Suprapubic skin (tissue), 4 donors: ENCODE results near the gene NDUFS2. TPM values are rescaled to one million over a fixed set of nuclear protein-coding genes. Genes with fewer than 3 reads are reported as not detected.
"Not testable (repeated sequence)": the region's sequence is repeated elsewhere in the genome, so short reads cannot be mapped to it uniquely, and the experiment has no call there.

Experiments used
- DNase-seq, 2 donors: peaks; one replicate each; pipeline ENCODE4 v3.0.0-alpha.2; 2019; ENCODE audit warnings: low spot score in 2 of 2
- H3K27ac ChIP-seq: fragments of 200-600 bp; sonication (generic); one replicate; pipeline ENCODE4 v1.5.1; 2019
- H3K27me3 ChIP-seq: fragments of 200-600 bp; sonication (generic); one replicate; pipeline ENCODE4 v1.5.1; 2019
- H3K36me3 ChIP-seq: fragments of 200-600 bp; sonication (generic); one replicate; pipeline ENCODE4 v1.5.1; 2019
- H3K4me1 ChIP-seq: fragments of 200-600 bp; sonication (generic); one replicate; pipeline ENCODE4 v1.5.1; 2019
- H3K4me3 ChIP-seq: fragments of 200-600 bp; sonication (generic); one replicate; pipeline ENCODE4 v1.5.1; 2019; ENCODE audit warnings: mild to moderate bottlenecking
- H3K9me3 ChIP-seq: fragments of 200-600 bp; sonication (generic); one replicate; pipeline ENCODE4 v1.5.1; 2019
- EP300 ChIP-seq: sonication (generic); formaldehyde crosslinking; IDR thresholded peaks from one replicate; pipeline ENCODE4 v1.6.1; 2017; ENCODE audit warnings: antibody characterized with exemption
- POLR2A ChIP-seq, 2 donors: fragments of 450-650 bp; IDR thresholded peaks; one replicate each; pipeline ENCODE4 v1.6.1; 2017; ENCODE audit warnings: antibody characterized with exemption in 2 of 2, mild to moderate bottlenecking in 2 of 2, moderate library complexity in 2 of 2
- POLR2AphosphoS5 ChIP-seq, 3 donors: sonication (generic); formaldehyde crosslinking; IDR thresholded peaks; one replicate each; pipeline ENCODE4 v1.6.1; 2017; ENCODE audit warnings: antibody characterized with exemption in 3 of 3
- WGBS: methylation state at CpG from one replicate; pipeline ENCODE4 v1.1.5; 2018; 5-methylcytosine and 5-hydroxymethylcytosine counted together
- total RNA-seq, 4 donors: library from RNA; depleted of rRNA; stranded (reverse); fragments of >200 nt; gene quantifications; one replicate each; pipeline ENCODE4 v1.1.0, GENCODE V29; 2016
- TF ChIP-seq, protein P1 (sequence below), 2 donors: fragments of 200-600 bp in 1 of 2; fragments of 450-650 bp in 1 of 2; sonication (generic) in 1 of 2; IDR thresholded peaks; one replicate each; pipeline ENCODE4 v1.5.1; 2016 to 2019; ENCODE audit warnings: antibody characterized with exemption in 2 of 2, mild to moderate bottlenecking in 1 of 2, moderate library complexity in 1 of 2

NDUFS2 gene
- total RNA-seq, 4 donors from 2014 or later: 99.1 to 132 (median 112) TPM

DNA sequence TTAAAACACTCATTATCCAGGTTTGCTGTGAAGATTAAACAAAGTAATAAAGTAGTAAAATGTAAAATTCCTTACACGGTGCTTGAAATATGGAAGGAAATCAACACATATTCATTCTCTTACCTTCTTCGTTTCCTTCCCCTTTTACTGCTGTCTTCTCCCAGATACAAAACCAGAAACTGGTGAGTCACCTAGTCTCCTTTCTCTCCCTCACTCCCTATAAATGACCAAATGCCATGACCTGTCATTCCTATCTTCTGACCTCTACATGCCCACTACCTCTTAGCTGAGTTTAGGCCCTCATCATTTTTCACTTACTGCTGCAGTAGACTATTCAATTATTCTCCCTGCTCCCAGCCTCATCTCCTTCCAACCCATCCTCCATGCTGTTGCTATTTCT is 40.1 kb downstream of the NDUFS2 start:
- Histone ChIP-seq H3K4me1 (peaks cover 3% of the 10 kb centered on the region), H3K27ac (no peak overlapping the region), H3K9me3 (no peaks in the 10 kb centered on the region), H3K36me3 (no peaks in the 10 kb centered on the region), H3K27me3 (no peaks in the 10 kb centered on the region), H3K4me3 (no peak overlapping the region)
- 85% methylated on average over 2 of the region's 2 CpGs for WGBS
- DNase-seq: no peak
- TF ChIP-seq, protein P1, sequence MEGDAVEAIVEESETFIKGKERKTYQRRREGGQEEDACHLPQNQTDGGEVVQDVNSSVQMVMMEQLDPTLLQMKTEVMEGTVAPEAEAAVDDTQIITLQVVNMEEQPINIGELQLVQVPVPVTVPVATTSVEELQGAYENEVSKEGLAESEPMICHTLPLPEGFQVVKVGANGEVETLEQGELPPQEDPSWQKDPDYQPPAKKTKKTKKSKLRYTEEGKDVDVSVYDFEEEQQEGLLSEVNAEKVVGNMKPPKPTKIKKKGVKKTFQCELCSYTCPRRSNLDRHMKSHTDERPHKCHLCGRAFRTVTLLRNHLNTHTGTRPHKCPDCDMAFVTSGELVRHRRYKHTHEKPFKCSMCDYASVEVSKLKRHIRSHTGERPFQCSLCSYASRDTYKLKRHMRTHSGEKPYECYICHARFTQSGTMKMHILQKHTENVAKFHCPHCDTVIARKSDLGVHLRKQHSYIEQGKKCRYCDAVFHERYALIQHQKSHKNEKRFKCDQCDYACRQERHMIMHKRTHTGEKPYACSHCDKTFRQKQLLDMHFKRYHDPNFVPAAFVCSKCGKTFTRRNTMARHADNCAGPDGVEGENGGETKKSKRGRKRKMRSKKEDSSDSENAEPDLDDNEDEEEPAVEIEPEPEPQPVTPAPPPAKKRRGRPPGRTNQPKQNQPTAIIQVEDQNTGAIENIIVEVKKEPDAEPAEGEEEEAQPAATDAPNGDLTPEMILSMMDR (IDR thresholded peaks at IDR 0.05): no peak
- TF ChIP-seq EP300: no peak
- no peak for TF ChIP-seq POLR2AphosphoS5 (IDR thresholded peaks at IDR 0.05)
- no peak for TF ChIP-seq POLR2A (IDR thresholded peaks at IDR 0.05)

DNA sequence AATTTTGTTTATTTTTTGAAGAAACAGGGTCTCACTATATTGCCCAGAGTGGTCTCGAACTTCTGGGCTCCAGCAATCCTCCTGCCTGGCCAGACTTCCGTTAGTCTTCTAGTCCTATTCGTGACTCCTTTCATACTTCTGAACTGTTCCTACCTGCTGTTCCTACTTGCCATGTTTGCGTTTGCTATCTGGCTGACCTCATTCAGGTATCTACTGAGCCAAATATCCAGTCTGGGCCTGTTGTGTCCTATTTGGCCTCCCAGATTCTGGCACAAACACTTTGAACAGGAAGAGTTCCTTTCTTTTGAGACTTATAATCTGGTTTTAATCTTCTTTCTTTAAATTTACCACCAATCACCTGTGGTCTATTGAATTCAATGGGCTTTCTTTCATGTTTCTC is 42.7 kb downstream of the NDUFS2 start:
- DNase-seq: no peak
- Histone ChIP-seq H3K4me1 (peaks cover 3% of the 10 kb centered on the region), H3K27ac (no peak overlapping the region), H3K9me3 (no peaks in the 10 kb centered on the region), H3K36me3 (no peaks in the 10 kb centered on the region), H3K4me3 (no peak overlapping the region), H3K27me3 (no peaks in the 10 kb centered on the region)
- no peak for TF ChIP-seq EP300
- TF ChIP-seq POLR2AphosphoS5 (IDR thresholded peaks at IDR 0.05): no peak
- no peak for TF ChIP-seq POLR2A (IDR thresholded peaks at IDR 0.05)
- TF ChIP-seq, protein P1 (IDR thresholded peaks at IDR 0.05): no peak
- WGBS: 56% methylated on average over 4 of the region's 4 CpGs

DNA sequence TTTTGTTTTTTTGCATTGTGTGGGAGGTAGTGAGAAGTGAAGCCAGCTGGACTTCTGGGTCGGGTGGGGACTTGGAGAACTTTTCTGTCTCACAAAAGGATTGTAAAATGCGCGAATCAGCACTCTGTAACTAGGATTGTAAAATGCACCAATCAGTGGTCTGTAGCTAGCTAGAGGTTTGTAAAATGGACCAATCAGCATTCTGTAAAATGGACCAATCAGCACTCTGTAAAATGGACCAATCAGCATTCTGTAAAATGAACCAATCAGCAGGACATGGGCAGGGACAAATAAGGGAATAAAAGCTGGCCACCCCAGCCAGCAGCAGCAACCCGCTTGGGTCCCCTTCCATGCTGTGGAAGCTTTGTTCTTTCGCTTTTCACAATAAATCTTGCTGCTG is 47.9 kb downstream of the NDUFS2 start:
- not testable (repeated sequence) for H3K9me3 ChIP-seq, DNase-seq, H3K27ac ChIP-seq, H3K27me3 ChIP-seq, H3K4me1 ChIP-seq, H3K4me3 ChIP-seq, H3K36me3 ChIP-seq
- 87% methylated on average over 5 of the region's 5 CpGs for WGBS

DNA sequence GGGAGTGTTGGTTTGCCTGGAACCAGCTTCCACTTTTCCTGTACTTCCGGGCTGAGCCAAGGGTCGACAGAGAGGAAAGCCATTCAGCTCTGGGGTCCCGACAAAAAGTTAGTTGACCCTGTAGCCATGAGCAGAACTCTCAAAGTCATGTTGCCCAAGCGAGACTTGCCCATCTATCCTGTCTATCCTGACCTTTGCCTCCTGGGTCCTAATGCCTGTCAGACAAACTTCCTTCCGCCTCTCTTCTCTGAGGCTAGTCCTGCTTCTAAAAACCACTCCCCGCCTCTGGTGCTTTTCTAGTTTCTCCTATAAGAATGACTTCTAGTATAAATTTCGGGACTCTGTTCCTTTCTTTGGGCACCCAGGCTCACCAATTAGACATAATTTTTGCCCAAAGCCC is 48.7 kb downstream of the NDUFS2 start:
- no peak overlapping the region for H3K4me3 ChIP-seq
- H3K4me1 ChIP-seq: no peaks in the 10 kb centered on the region
- no peaks in the 10 kb centered on the region for H3K36me3 ChIP-seq
- H3K27ac ChIP-seq: no peak overlapping the region
- 75% methylated on average over 5 of the region's 7 CpGs for WGBS
- H3K9me3 ChIP-seq: no peaks in the 10 kb centered on the region
- DNase-seq: no peak
- H3K27me3 ChIP-seq: peaks cover 3% of the 10 kb centered on the region
- TF ChIP-seq POLR2AphosphoS5 (IDR thresholded peaks at IDR 0.05) (no peak), POLR2A (IDR thresholded peaks at IDR 0.05) (no peak), EP300 (no peak)
- TF ChIP-seq, protein P1 (IDR thresholded peaks at IDR 0.05): no peak

- TF ChIP-seq EP300 (no peak), POLR2A (IDR thresholded peaks at IDR 0.05) (no peak), POLR2AphosphoS5 (IDR thresholded peaks at IDR 0.05) (no peak)
- TF ChIP-seq, protein P1 (IDR thresholded peaks at IDR 0.05): no peak
Measured at GRCh38 chr1:161251579-161251978, 49.4 kb downstream of the NDUFS2 start.

DNA sequence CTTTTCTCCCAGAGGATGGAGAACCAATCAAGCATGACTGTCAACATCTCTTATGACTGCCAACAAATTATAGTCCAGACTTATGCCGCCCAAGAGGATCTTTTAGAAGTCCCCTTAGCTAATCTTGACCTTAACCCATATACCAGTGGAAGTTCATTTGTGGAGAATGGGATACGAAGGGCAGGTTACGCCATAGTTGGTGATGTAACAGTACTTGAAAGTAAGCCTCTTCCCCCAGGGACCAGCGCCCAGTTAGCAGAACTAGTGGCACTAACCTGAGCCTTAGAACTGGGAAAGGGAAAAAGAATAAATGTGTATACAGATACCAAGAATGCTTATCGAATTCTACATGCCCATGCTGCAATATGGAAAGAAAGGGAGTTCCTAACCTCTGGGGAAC is 53.1 kb downstream of the NDUFS2 start:
- 70% methylated on average over 4 of the region's 5 CpGs for WGBS
- not testable (repeated sequence) for DNase-seq, H3K4me3 ChIP-seq, H3K36me3 ChIP-seq, H3K9me3 ChIP-seq, H3K27ac ChIP-seq
- Histone ChIP-seq H3K27me3 (peaks cover 34% of the 10 kb centered on the region), H3K4me1 (peaks cover 11% of the 10 kb centered on the region)

More at GRCh38 chr1:161251579-161251978, 49.4 kb downstream of the NDUFS2 start:
- Histone ChIP-seq H3K36me3 (no peaks in the 10 kb centered on the region), H3K4me1 (no peaks in the 10 kb centered on the region), H3K4me3 (no peak overlapping the region), H3K9me3 (no peaks in the 10 kb centered on the region), H3K27ac (no peak overlapping the region), H3K27me3 (peaks cover 3% of the 10 kb centered on the region)
- WGBS: 84% methylated on average over 8 of the region's 8 CpGs
- no peak for DNase-seq

GRCh38 chr1:161255955-161256520 is 53.9 kb downstream of the NDUFS2 start:
- H3K4me3 ChIP-seq, H3K27ac ChIP-seq, H3K9me3 ChIP-seq, DNase-seq, H3K36me3 ChIP-seq: not testable (repeated sequence)
- 72% methylated on average over 4 of the region's 4 CpGs for WGBS
- H3K27me3 ChIP-seq: peaks cover 34% of the 10 kb centered on the region
- peaks cover 19% of the 10 kb centered on the region for H3K4me1 ChIP-seq

DNA sequence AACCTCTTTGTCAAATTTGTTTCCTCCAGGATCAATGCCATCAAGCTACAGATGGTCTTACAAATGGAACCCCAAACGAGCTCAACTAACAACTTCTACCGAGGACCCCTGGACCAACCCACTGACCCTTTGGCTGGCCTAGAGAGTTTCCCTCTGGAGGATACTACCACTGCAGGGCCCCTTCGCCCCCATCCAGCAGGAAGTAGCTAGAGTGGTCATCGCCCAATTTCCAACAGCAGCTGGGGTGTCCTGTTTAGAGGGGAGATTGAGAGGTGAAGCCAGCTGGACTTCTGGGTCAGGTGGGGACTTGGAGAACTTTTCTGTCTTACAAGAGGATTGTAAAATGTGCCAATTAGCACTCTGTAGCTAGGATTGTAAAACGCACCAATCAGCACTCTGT is 54.9 kb downstream of the NDUFS2 start:
- H3K36me3 ChIP-seq, H3K27ac ChIP-seq, H3K4me3 ChIP-seq, H3K9me3 ChIP-seq, DNase-seq: not testable (repeated sequence)
- Histone ChIP-seq H3K4me1 (peaks cover 26% of the 10 kb centered on the region), H3K27me3 (peaks cover 37% of the 10 kb centered on the region)
- 94% methylated on average over 5 of the region's 5 CpGs for WGBS
